Gastroesophageal sphincter (tissue), 4 donors: ENCODE data around the gene FLRT3. TPM values are rescaled to one million over a fixed set of nuclear protein-coding genes. Genes with fewer than 3 reads are reported as not detected.

Source experiments
- ATAC-seq: fragments of 150-250 bp; one replicate; pipeline ENCODE4 v1.9.1; 2016; ENCODE audit warnings: mild to moderate bottlenecking, moderate library complexity
- H3K27ac ChIP-seq, 4 donors: fragments of 200-600 bp; sonication (generic) in 3 of 4; 1 replicate in 3 of 4; 2 replicates in 1 of 4; pipeline ENCODE4 v1.5.1; 2016 to 2019
- H3K27me3 ChIP-seq: fragments of 200-600 bp; sonication (generic); one replicate; pipeline ENCODE4 v1.5.1; 2019
- H3K36me3 ChIP-seq, 2 donors: fragments of 200-600 bp; sonication (generic); one replicate each; pipeline ENCODE4 v1.5.1; 2019; ENCODE audit warnings: control low read depth in 1 of 2
- H3K4me1 ChIP-seq, 3 donors: fragments of 200-600 bp; sonication (generic); 1 replicate in 2 of 3; 2 replicates in 1 of 3; pipeline ENCODE4 v1.5.1; 2016 to 2019; ENCODE audit warnings: control low read depth in 2 of 3
- H3K4me3 ChIP-seq, 2 donors: fragments of 200-600 bp; sonication (generic); one replicate each; pipeline ENCODE4 v1.5.1; 2019; ENCODE audit warnings: mild to moderate bottlenecking in 1 of 2, moderate library complexity in 1 of 2
- H3K9me3 ChIP-seq, 3 donors: fragments of 200-600 bp; sonication (generic); one replicate each; pipeline ENCODE4 v1.5.1; 2017 to 2019; ENCODE audit warnings: control low read depth in 2 of 3
- CTCF ChIP-seq, 4 experiments: fragments of 200-600 bp in 2 of 4; fragments of 450-650 bp in 2 of 4; sonication (generic) in 1 of 4; IDR thresholded peaks; one replicate each; pipeline ENCODE4 v1.5.1; 2017 to 2019; ENCODE audit warnings: antibody characterized with exemption in 4 of 4, mild to moderate bottlenecking in 2 of 4, moderate library complexity in 2 of 4
- EP300 ChIP-seq: sonication (generic); formaldehyde crosslinking; IDR thresholded peaks from one replicate; pipeline ENCODE4 v1.6.1; 2017; ENCODE audit warnings: antibody characterized with exemption, mild to moderate bottlenecking
- POLR2A ChIP-seq, 2 donors: fragments of 450-650 bp; IDR thresholded peaks; one replicate each; pipeline ENCODE4 v1.6.1; 2017; ENCODE audit warnings: antibody characterized with exemption in 2 of 2, mild to moderate bottlenecking in 2 of 2, moderate library complexity in 1 of 2
- POLR2AphosphoS5 ChIP-seq: sonication (generic); formaldehyde crosslinking; IDR thresholded peaks from one replicate; pipeline ENCODE4 v1.6.1; 2017; ENCODE audit warnings: antibody characterized with exemption
- WGBS, 2 donors: methylation state at CpG; one replicate each; pipeline ENCODE4 v1.1.5; 2018; ENCODE audit warnings: low coverage in 1 of 2; 5-methylcytosine and 5-hydroxymethylcytosine counted together
- total RNA-seq, 4 donors: library from RNA; depleted of rRNA; stranded (reverse); fragments of >200 nt; gene quantifications; one replicate each; pipeline ENCODE4 v1.1.0, GENCODE V29; 2016

Gene FLRT3
- total RNA-seq, 4 donors from 2014 or later, result 0.96 to 8.3 (median 2.2) TPM

GRCh38 chr20:14361509-14362345 is 24.3 kb upstream of the FLRT3 start:
- no peak overlapping the region for H3K27ac ChIP-seq
- no peaks in the 10 kb centered on the region for H3K36me3 ChIP-seq
- peaks cover 0 to 9% (median 0%) of the 10 kb centered on the region in 3 donors for H3K9me3 ChIP-seq
- no peaks in the 10 kb centered on the region for H3K4me1 ChIP-seq
- TF ChIP-seq POLR2A (IDR thresholded peaks at IDR 0.05), result no peak
- TF ChIP-seq POLR2AphosphoS5, result no peak
- no peak for TF ChIP-seq CTCF (IDR thresholded peaks at IDR 0.05)
- TF ChIP-seq EP300, result no peak
- WGBS, 2 donors, result 86 to 100% methylated on average over 2 to 3 of the region's 3 CpGs
- ATAC-seq, result no peak
- no peak overlapping the region for H3K4me3 ChIP-seq
- no peaks in the 10 kb centered on the region for H3K27me3 ChIP-seq

GRCh38 chr20:14360416-14360815 is 23.0 kb upstream of the FLRT3 start:
- Histone ChIP-seq H3K9me3 (no peaks in the 10 kb centered on the region), H3K27me3 (no peaks in the 10 kb centered on the region), H3K36me3 (no peaks in the 10 kb centered on the region), H3K27ac (no peak overlapping the region), H3K4me3 (no peak overlapping the region), H3K4me1 (no peaks in the 10 kb centered on the region)
- TF ChIP-seq EP300 (no peak), POLR2AphosphoS5 (no peak), CTCF (IDR thresholded peaks at IDR 0.05) (no peak), POLR2A (IDR thresholded peaks at IDR 0.05) (no peak)
- ATAC-seq, result no peak

- no peak for ATAC-seq
- TF ChIP-seq EP300, result no peak
- no peak for TF ChIP-seq CTCF (IDR thresholded peaks at IDR 0.05)
- TF ChIP-seq POLR2A (IDR thresholded peaks at IDR 0.05), result no peak
- TF ChIP-seq POLR2AphosphoS5, result no peak
- no peaks in the 10 kb centered on the region for H3K4me1 ChIP-seq
- 44% methylated on average over 1 of the region's 1 CpG for WGBS, 2 donors
- no peak overlapping the region for H3K27ac ChIP-seq
- H3K4me3 ChIP-seq, result no peak overlapping the region
- no peaks in the 10 kb centered on the region for H3K9me3 ChIP-seq
- no peaks in the 10 kb centered on the region for H3K27me3 ChIP-seq
- H3K36me3 ChIP-seq, result no peaks in the 10 kb centered on the region
Observed at GRCh38 chr20:14355791-14356190, 18.4 kb upstream of the FLRT3 start.

GRCh38 chr20:14344746-14345145 is 7.3 kb upstream of the FLRT3 start:
- Histone ChIP-seq H3K4me3 (no peak overlapping the region), H3K27me3 (no peaks in the 10 kb centered on the region), H3K4me1 (no peaks in the 10 kb centered on the region), H3K27ac (no peak overlapping the region), H3K9me3 (no peaks in the 10 kb centered on the region), H3K36me3 (no peaks in the 10 kb centered on the region)
- no peak for ATAC-seq
- WGBS, 2 donors, result 50% methylated on average over 1 of the region's 1 CpG
- TF ChIP-seq POLR2A (IDR thresholded peaks at IDR 0.05) (no peak), POLR2AphosphoS5 (no peak), EP300 (no peak), CTCF (IDR thresholded peaks at IDR 0.05) (no peak)

GRCh38 chr20:14343491-14344065 is 6.2 kb upstream of the FLRT3 start:
- WGBS, 2 donors, result 81 to 100% methylated on average over 2 of the region's 2 CpGs
- Histone ChIP-seq H3K4me1 (no peaks in the 10 kb centered on the region), H3K9me3 (no peaks in the 10 kb centered on the region), H3K27me3 (no peaks in the 10 kb centered on the region), H3K27ac (no peak overlapping the region), H3K4me3 (no peak overlapping the region), H3K36me3 (no peaks in the 10 kb centered on the region)
- TF ChIP-seq EP300 (no peak), POLR2AphosphoS5 (no peak), POLR2A (IDR thresholded peaks at IDR 0.05) (no peak), CTCF (IDR thresholded peaks at IDR 0.05) (no peak)
- no peak for ATAC-seq
